GM21786 (cell line): ENCODE results near the gene PPP2CA.

Source experiments
- ATAC-seq: cut with Tn5 transposase; IDR thresholded peaks from one replicate; pipeline ENCODE4 v1.9.1; 2021; ENCODE audit not compliant: unreplicated experiment

PPP2CA gene

DNA sequence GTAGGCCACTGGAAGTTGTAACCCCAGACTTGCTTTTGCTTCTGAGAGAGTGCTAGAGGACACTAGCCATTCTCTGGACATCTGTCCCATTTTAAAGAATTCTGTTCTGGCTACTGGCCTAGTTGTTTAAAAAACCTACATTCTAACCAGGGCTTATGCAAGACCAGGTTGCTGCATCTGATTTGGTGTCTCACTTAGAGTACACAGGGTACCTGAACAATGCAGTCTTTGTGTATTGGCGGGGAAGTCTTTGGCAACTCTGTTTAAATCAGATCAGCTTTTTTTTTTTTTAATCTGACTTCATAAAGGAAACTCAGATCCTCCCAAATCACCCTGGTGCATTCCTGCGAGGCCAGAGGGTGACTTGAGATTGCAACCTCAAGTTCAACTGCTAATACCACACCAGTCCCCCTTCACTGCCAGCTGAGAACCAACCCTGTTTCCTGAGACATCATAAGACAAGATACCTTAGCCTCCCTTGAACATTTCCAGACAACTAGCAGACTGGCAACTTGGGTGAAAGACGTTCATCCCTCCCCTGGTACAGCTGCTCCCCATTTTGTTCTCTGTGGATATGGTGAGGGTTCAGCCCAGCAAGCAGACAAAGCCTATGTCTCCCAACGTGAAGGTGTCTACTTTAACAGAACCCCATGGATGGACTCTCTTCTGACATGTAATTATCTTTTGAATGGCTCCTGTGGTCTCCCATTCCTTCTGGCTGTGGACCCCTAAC is 76.1 kb downstream of the PPP2CA start:
- no peak for ATAC-seq

DNA sequence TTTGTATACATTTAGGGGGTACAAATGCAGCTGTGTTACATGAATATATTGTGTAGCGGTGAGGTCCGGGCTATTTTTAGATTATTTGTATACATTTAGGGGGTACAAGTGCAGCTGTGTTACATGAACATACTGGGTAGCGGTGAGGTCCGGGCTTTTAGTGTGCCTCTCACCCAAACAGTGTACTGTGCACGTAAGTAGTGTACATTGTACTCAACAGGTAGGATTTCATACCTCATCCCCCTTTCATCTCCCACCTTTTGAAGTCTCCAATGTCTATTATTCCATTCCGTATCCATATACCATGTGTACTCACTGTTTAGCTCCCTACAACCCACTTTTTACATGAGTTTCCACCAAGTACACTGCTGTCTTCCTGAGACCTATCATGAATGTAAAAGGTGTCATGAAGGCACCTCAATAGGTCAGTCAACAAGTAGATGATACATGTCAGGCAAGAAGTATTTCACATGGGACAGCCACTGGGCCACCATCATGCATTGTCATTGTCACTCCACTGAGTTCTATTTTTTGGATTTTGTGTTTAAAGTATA is 76.8 kb downstream of the PPP2CA start:
- no peak for ATAC-seq

DNA sequence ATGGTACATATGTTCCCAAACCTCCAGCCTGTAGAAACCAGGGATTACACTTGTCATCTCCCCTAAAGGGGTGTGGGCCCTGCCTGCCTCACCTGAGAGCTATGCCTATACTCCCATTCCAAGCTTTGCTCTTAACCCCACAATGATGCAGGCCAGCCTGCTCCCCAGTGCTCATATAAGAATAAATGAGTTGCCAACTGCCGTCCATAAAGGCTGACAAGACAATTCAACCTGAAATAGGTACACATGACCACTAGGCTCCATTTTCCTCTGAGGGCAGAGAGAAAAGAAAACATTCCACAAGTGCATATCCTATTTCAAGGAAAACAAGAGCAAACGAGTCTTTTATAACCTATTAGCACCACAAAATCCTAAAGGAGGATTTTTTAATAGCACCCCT is 77.6 kb downstream of the PPP2CA start:
- no peak for ATAC-seq

DNA sequence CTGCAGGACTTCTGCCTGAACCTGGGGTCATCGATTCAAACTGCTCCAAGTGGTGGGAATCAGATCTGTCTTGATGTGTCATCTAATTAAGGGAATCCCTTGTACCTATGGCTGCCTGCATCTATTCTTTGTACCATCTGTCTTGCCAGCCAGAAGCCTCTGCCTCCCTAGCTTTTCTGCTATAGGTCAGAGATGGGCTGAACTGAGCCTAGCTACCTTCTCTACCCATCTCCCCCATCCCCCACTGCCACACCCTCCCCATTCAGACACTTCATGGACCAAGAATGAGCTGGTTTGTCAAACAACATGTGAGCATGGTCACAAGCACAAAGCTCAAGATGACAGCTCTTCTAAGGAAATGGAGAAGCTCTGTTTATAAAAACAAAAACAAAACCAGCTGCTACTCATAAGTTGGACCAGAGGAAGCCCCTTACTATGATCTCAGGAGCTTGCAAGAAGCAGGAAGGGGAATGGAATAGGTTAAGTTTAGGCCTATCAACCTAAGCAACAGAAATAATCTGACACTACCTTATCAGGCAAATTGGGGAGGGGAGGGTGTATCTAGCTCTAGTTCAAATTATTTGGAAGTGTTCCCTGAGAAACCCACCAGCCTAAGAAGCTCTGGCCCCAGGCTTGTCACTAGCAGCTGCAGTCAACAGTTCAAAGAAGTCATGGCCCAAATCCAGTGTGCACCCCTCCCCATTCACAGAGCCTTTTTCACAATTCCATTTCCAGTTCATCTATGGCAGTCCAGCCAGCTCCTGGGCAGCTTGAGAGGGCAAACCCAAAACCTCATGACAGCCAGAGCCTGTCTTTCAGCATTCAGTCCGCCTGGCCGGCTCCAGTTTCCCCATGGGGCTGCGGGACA is 79.0 kb downstream of the PPP2CA start:
- ATAC-seq: no peak

DNA sequence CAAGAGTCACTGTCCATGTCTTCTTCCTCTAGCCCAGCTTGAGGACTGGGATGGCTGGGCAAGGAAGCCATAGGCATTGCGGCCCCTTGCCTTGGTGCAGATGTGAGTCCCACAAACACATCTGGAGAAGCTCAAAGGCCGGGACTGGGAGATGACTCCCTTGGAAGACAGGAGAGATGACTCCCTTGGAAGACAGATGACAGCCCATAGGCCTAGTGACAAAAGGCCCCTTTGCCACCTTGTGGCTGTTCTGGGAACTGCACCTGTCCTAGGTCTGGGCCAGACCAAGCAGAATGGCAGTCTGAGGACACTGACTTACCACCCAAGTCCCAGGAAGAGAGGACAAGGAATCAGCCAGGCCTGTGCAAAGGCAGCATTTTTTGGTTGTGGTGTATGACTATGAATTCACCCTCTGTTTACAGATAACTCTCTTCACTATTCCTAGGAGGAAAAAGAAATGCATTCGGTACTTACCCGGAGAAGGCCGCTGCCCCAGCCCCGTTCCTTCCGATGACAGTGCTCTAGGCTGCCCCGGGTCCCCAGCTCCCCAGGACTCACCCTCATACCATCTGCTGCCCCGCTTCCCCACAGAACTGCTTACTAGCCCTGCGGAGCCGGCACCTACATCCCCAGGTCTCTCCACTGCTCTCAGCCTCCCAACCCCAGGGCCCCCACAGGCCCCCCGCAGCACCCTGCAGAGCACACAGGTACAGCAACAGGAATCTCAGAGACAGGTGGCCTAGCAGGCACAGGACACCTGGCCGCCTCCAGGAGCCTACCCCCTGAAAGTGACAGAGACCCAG is 79.9 kb downstream of the PPP2CA start:
- ATAC-seq: peak; percentile 56

DNA sequence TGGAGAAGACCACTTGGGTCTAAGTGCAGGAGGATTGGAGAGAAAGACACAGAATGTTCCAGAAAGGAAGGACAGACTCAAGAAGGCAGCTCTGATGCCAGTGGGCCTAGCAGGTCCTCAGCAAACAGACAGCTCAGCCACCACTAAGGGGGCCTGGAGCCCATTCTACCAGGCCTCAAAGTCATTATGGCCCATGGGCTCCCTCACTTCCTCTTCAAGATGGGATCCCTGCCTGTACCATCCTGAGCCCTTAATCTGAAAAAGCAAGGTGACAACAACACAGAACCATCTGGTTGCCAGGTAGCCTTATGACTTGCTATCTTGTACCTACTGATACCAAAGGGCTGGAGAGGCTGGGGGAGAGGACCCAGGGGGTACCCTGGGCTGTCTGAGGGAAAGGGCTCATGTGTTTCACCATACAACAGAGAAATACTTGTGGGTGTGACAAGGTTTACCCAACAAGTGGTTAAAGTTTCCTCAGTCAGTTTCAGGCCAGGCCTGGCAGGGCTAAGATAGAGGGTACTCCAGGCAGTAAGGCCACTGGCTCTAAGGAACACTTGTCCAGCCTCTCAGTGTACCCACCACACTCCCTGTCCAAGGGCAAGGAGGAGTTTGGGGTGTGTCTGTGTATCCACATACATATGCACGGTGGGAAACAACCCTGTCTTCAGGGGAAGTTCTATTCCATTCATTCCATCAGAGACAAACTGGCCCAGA is 80.7 kb downstream of the PPP2CA start:
- no peak for ATAC-seq
